SH-SY5Y (cell line): ENCODE data around the gene PRRX1.

ENCODE experiments used
- GATA2 ChIP-seq: IDR thresholded peaks from 2 replicates; pipeline ENCODE4 v1.6.1; 2011; ENCODE audit warnings: mild to moderate bottlenecking, low read depth, low read length
- GATA3 ChIP-seq: IDR thresholded peaks from 2 replicates; pipeline ENCODE4 v1.6.1; 2011; ENCODE audit warnings: low read depth, mild to moderate bottlenecking, low read length, moderate library complexity

The PRRX1 gene

DNA sequence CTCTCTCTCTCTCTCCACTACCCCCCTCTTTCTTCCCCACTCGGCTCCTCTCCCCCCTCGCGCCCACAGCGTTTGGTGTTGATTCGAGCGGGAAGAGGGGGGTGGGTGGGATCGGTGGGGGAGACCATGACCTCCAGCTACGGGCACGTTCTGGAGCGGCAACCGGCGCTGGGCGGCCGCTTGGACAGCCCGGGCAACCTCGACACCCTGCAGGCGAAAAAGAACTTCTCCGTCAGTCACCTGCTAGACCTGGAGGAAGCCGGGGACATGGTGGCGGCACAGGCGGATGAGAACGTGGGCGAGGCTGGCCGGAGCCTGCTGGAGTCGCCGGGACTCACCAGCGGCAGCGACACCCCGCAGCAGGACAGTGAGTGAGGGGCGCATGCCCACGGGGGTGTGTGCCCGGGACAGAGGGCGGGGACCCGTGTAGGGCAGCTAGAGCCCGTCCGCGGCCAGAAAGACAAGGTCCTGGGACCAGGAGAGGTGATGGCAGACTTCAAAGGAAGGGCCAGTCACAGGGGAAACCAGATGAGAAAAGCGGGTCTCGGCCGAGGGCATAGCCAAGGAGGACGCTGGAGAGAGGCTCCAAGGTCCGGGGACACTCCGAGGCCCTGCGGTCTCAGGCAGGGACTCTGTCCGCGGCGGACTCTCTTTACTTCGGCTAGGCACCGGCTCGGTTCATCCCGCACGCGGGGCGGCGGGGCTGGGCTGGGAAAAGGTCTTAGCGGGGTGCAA, at the start of gene PRRX1:
Gene PRRX1 (plus strand): TSS at position 39 of the 735 bp plus-strand sequence. CDS start 88 bp downstream, at position 127.
- TF ChIP-seq GATA3 (no peak), GATA2 (no peak)

GRCh38 chr1:170617591-170618330, 46.2 kb upstream of the PRRX1 start:
- TF ChIP-seq GATA2 (no peak), GATA3 (no peak)

DNA sequence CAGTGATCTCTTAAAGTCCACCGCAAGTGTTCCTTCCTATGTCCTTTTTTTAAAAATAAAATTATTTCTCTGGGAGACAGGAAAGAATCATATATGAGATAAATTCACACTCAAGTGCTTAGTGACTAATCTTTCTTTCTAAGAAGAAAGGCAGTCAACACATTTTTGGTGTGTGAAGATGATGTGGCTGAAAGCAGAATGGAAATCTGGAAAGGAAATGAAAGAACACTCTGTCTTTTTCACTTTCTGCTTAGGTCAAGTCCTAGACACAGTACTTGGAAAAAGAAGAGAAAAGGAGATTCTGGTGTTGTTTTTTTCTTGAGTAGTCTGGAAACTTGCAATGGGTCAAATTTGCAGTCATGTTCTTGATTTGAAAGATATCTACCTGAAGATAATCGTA, 45.5 kb upstream of the PRRX1 start:
- no peak for TF ChIP-seq GATA2
- no peak for TF ChIP-seq GATA3

- no peak for TF ChIP-seq GATA2
- no peak for TF ChIP-seq GATA3
Measured at GRCh38 chr1:170619241-170620028, 44.5 kb upstream of the PRRX1 start.

DNA sequence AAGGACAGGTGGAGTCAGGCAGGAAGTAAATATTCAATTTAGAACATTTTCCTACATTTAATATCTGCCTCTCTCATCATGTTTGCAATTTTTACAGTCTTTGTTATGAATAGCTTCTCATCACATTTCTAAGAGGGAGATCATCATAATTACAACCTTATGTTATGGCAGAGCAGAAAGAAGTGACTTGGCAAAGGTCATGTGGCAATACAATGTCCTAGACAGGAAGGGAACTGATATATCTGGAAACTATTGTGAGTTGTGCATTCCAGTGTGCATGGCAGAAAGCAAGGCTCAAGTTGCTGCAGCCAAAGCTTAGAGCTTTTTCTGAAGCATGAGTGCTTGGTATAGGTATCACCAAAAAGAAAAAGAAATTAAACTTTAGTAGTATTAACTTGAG, 43.8 kb upstream of the PRRX1 start:
- no peak for TF ChIP-seq GATA3
- TF ChIP-seq GATA2 = no peak

DNA sequence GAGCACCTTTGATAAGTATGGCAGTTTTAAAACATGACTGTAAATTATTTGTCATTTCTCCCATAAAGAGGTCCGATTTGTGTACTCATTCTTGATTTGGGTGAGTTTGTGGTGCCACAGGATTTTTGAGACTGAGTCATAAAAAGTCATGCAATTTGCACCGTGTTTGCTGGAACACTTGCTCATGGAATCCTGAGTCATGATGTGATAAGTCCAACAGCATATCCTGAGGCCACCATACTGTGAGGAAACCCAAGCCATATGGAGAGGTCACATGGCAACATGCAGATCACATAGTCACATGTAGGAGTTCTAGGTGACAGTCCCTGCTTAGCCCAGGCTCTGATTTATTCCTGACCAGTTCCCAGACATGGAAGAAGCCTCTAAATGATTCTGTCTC, 40.8 kb upstream of the PRRX1 start:
- TF ChIP-seq GATA2 (no peak), GATA3 (no peak)

DNA sequence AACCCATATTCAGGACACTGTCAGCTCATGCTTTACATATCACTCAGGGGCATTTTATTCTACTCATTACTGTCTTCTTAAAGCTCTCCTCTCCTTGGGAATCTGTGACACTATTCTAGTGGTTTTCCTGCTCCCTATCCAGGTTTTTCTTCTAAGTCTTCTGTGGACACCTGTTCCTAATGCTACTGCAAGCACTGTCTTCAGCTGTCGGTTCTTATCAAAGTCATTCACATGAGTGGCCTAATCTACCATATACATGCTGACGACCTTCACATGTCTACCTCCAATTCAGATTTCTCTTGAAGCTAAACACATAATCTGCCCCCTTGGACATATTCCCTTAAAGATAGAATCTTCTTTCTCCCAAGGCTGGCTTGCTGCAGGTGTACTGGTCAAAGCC, 39.8 kb upstream of the PRRX1 start:
- TF ChIP-seq GATA2 = no peak
- TF ChIP-seq GATA3 = no peak

GRCh38 chr1:170630977-170631376, 33.0 kb upstream of the PRRX1 start:
- no peak for TF ChIP-seq GATA2
- TF ChIP-seq GATA3 = no peak

DNA sequence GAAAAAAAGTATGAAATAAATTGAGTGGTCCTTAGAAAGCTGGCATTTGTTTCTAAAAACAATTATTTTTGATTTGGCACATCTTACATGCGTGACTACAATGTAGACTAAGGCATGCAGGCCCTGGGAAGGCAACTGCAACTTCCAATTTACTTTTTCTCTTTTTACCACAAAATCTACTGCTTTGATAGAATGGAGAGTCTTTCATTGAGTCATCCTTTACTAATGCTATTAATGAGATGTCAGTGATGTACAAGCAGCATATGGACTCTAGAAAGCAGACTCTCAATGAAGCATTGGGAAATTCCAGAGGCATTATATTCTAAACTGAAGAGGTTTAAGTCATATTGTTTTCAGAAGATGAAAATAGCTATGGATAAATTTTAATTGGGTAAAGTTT, 29.6 kb upstream of the PRRX1 start:
- TF ChIP-seq GATA2 (no peak), GATA3 (no peak)

- TF ChIP-seq GATA3 = no peak
Measured at GRCh38 chr1:170634824-170635410, 29.0 kb upstream of the PRRX1 start.

DNA sequence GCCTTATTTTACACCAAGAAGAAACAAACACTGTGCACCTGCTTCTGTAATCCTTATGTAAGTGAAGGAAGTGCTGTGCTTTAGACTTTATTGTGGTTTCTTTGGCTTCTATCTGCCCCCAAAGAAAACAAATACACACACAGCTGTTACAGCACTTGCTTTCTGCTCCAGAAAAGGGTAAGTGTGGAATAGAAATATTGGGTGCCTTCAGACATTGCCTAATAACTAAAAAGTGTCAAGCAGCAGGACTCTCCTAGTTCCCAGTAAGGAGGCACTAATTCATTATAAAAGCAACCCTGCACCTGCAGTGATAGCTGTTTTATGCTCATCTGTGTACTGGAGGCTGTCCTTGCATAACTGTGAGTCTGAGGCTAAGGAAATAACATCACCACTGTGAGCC, 23.4 kb upstream of the PRRX1 start:
- TF ChIP-seq GATA2 (no peak), GATA3 (no peak)

- TF ChIP-seq GATA2 (no peak), GATA3 (no peak)
Measured at GRCh38 chr1:170657275-170657853, 6.6 kb upstream of the PRRX1 start.

- no peak for TF ChIP-seq GATA3
- no peak for TF ChIP-seq GATA2
Measured at GRCh38 chr1:170659399-170660035, 4.4 kb upstream of the PRRX1 start.
